HepG2 (cell line): ENCODE measurements around the gene CST3. TPM values are rescaled to one million over a fixed set of nuclear protein-coding genes. Genes with fewer than 3 reads are reported as not detected.
A peak's percentile ranks its signal among the peaks of the same experiment; 100 is the strongest.

ENCODE experiments used
- BHLHE40 ChIP-seq: IDR thresholded peaks from 2 replicates; pipeline ENCODE4 v1.6.1; 2011; ENCODE audit warnings: low read length, improper control_type of control experiment
- CAMTA2 ChIP-seq: sonication (generic); formaldehyde crosslinking; IDR thresholded peaks from 2 replicates; pipeline ENCODE4 v1.4.0; 2020; ENCODE audit warnings: mild to moderate bottlenecking, missing genetic modification reagents, borderline replicate concordance
- CENPBD1 ChIP-seq: sonication (generic); formaldehyde crosslinking; IDR thresholded peaks from 2 replicates; pipeline ENCODE4 v1.8.0; 2022; ENCODE audit warnings: missing genetic modification reagents, low read depth, mild to moderate bottlenecking, borderline replicate concordance
- E2F2 ChIP-seq: sonication (generic); formaldehyde crosslinking; IDR thresholded peaks from 2 replicates; pipeline ENCODE4 v1.4.0; 2020; ENCODE audit warnings: missing genetic modification reagents, borderline replicate concordance
- GPN1 ChIP-seq: sonication (generic); formaldehyde crosslinking; IDR thresholded peaks from 2 replicates; pipeline ENCODE4 v1.5.1; 2020; ENCODE audit warnings: missing genetic modification reagents, borderline replicate concordance
- GTF3A ChIP-seq: sonication (generic); formaldehyde crosslinking; conservative IDR thresholded peaks from 2 replicates; pipeline ENCODE4 v1.4.0; 2020; ENCODE audit warnings: mild to moderate bottlenecking, missing genetic modification reagents
- HMG20A ChIP-seq: IDR thresholded peaks from 2 replicates; pipeline ENCODE4 v1.6.1; 2016; ENCODE audit warnings: borderline replicate concordance
- HOXA7 ChIP-seq: sonication (generic); formaldehyde crosslinking; IDR thresholded peaks from 2 replicates; pipeline ENCODE4 v1.8.1; 2022; ENCODE audit warnings: mild to moderate bottlenecking, missing genetic modification reagents, moderate library complexity
- KDM6A ChIP-seq: IDR thresholded peaks from 2 replicates; pipeline ENCODE4 v1.6.1; 2016; ENCODE audit warnings: low read depth
- KLF15 ChIP-seq: sonication (generic); formaldehyde crosslinking; IDR thresholded peaks from 2 replicates; pipeline ENCODE4 v1.8.1; 2023; ENCODE audit warnings: borderline replicate concordance, mild to moderate bottlenecking, inconsistent platforms, missing genetic modification reagents, mixed read lengths
- MEIS1 ChIP-seq: sonication (generic); formaldehyde crosslinking; IDR thresholded peaks from 2 replicates; pipeline ENCODE4 v1.9.0; 2021; ENCODE audit warnings: mild to moderate bottlenecking, missing genetic modification reagents, moderate library complexity, borderline replicate concordance
- MTF1 ChIP-seq: sonication (generic); formaldehyde crosslinking; IDR thresholded peaks from 2 replicates; pipeline ENCODE4 v1.5.0; 2020; ENCODE audit warnings: missing genetic modification reagents
- NAIF1 ChIP-seq: sonication (generic); formaldehyde crosslinking; IDR thresholded peaks from 2 replicates; pipeline ENCODE4 v1.5.0; 2020; ENCODE audit warnings: mild to moderate bottlenecking, missing genetic modification reagents, borderline replicate concordance
- NFKB2 ChIP-seq: sonication (generic); formaldehyde crosslinking; IDR thresholded peaks from 2 replicates; pipeline ENCODE4 v1.4.0; 2020; ENCODE audit warnings: missing genetic modification reagents, borderline replicate concordance
- ONECUT2 ChIP-seq: sonication (generic); formaldehyde crosslinking; IDR thresholded peaks from 2 replicates; pipeline ENCODE4 v1.4.0; 2020; ENCODE audit warnings: missing genetic modification reagents
- REST ChIP-seq, 2 experiments: IDR thresholded peaks; 2 replicates each; pipeline ENCODE4 v1.6.1; 2011 to 2012; ENCODE audit warnings: low read length in 2 of 2, borderline replicate concordance in 1 of 2, low read depth in 1 of 2, mild to moderate bottlenecking in 1 of 2, moderate library complexity in 1 of 2
- TCF12 ChIP-seq, 2 experiments: fragments of 450-650 bp in 1 of 2; sonication (generic) in 1 of 2; formaldehyde crosslinking in 1 of 2; IDR thresholded peaks; 2 replicates each; pipeline versions ENCODE4 v1.6.1 to v1.8.0; 2017 to 2022; ENCODE audit warnings: antibody characterized with exemption in 1 of 2, mild to moderate bottlenecking in 1 of 2, missing genetic modification reagents in 1 of 2, moderate library complexity in 1 of 2
- YEATS2 ChIP-seq: sonication (generic); formaldehyde crosslinking; IDR thresholded peaks from 2 replicates; pipeline ENCODE4 v1.4.0; 2020; ENCODE audit warnings: missing genetic modification reagents, borderline replicate concordance
- ZNF136 ChIP-seq: sonication (generic); formaldehyde crosslinking; IDR thresholded peaks from 2 replicates; pipeline ENCODE4 v1.8.1; 2022; ENCODE audit warnings: low read depth, mild to moderate bottlenecking, moderate library complexity, missing genetic modification reagents
- ZNF253 ChIP-seq: sonication (generic); formaldehyde crosslinking; IDR thresholded peaks from 2 replicates; pipeline ENCODE4 v1.8.0; 2022; ENCODE audit warnings: mild to moderate bottlenecking, missing genetic modification reagents, borderline replicate concordance
- ZNF414 ChIP-seq: sonication (generic); formaldehyde crosslinking; IDR thresholded peaks from 2 replicates; pipeline ENCODE4 v1.5.0; 2020; ENCODE audit warnings: missing genetic modification reagents
- ZNF879 ChIP-seq: sonication (generic); formaldehyde crosslinking; IDR thresholded peaks from 2 replicates; pipeline ENCODE4 v1.8.1; 2023; ENCODE audit warnings: missing genetic modification reagents
- polyA plus RNA-seq, 8 experiments: library from polyadenylated mRNA; depleted of rRNA in 3 of 8; stranded (reverse) in 7 of 8; unstranded in 1 of 8; fragments of >200 nt; fragmentation: Illumina TruSeq in 4 of 8; extraction: Trizol in 4 of 8; gene quantifications; 2 replicates each; pipeline versions ENCODE4 v1.2.1 to v1.2.3, GENCODE V29; 2011 to 2016; ENCODE audit warnings: low read depth in 4 of 8, missing spikeins in 1 of 8, mixed read lengths in 1 of 8; ENCODE audit not compliant: insufficient read depth in 1 of 8
- total RNA-seq, 5 experiments: library from RNA; depleted of rRNA; stranded (reverse); fragments of >200 nt; fragmentation: Illumina TruSeq; extraction: Trizol; gene quantifications; 2 replicates each; pipeline ENCODE4 v1.2.3, GENCODE V29; 2016; ENCODE audit warnings: low read depth in 1 of 5

CST3 gene
- total and polyA plus RNA-seq, 2 of the 13 experiments (the other 11 are each of a cell fraction or from before 2014, with no cell fraction given), result 690 to 1,005 TPM

GRCh38 chr20:23585808-23586734 lies 51.7 kb downstream of the CST3 start (continued):
- 0 out of 4 replicates have a peak, but pooled peaks of 1 of the 2 experiments have one; percentile 24 for TF ChIP-seq REST (IDR thresholded peaks at IDR 0.05; ENCODE audit: borderline replicate concordance in 1 of 2, low read depth in 1 of 2, low read length in 2 of 2)
- TF ChIP-seq MTF1 (CRISPR knock-in tag), result no peak
- no peak for TF ChIP-seq GTF3A (CRISPR knock-in tag)
- TF ChIP-seq MEIS1 (CRISPR knock-in tag), result peak; percentile 84; the same call in 1 of the 2 replicates
- 0 out of 2 replicates have a peak, but pooled peaks have one; percentile 45 for TF ChIP-seq ONECUT2 (CRISPR knock-in tag)
- TF ChIP-seq YEATS2 (CRISPR knock-in tag), result no peak
- TF ChIP-seq KLF15 (CRISPR knock-in tag), result 0 out of 2 replicates have a peak, but pooled peaks have one; percentile 31
- TF ChIP-seq GPN1 (CRISPR knock-in tag), result no peak
- 0 out of 2 replicates have a peak, but pooled peaks have one; percentile 18 for TF ChIP-seq E2F2 (CRISPR knock-in tag)
- peak; percentile 82; the same call in 1 of the 2 replicates for TF ChIP-seq NFKB2 (CRISPR knock-in tag)
- no peak for TF ChIP-seq ZNF879 (CRISPR knock-in tag)
- TF ChIP-seq CENPBD1 (CRISPR knock-in tag), result no peak
- no peak for TF ChIP-seq BHLHE40
- peak; percentile 71; the same call in 1 of the 2 replicates for TF ChIP-seq ZNF414 (CRISPR knock-in tag)
- TF ChIP-seq ZNF253 (CRISPR knock-in tag), result peak; percentile 41; the same call in 1 of the 2 replicates
- no peak for TF ChIP-seq TCF12 (IDR thresholded peaks at IDR 0.05)
- TF ChIP-seq TCF12 (CRISPR knock-in tag; IDR thresholded peaks at IDR 0.05), result peak; percentile 77; the same call in 1 of the 2 replicates
- TF ChIP-seq HMG20A, result peak; percentile 73; the same call in 1 of the 2 replicates
- peak; percentile 6; the same call in 1 of the 2 replicates for TF ChIP-seq ZNF136
- TF ChIP-seq KDM6A (CRISPR knock-in tag), result peak; percentile 85
- no peak for TF ChIP-seq HOXA7
- TF ChIP-seq CAMTA2 (CRISPR knock-in tag), result 0 out of 2 replicates have a peak, but pooled peaks have one; percentile 42
- no peak for TF ChIP-seq NAIF1 (CRISPR knock-in tag)
